Bone marrow (tissue), 2 donors: Measurements from ENCODE around the gene HEPN1.

Experiments used
- DNase-seq, 2 donors: peaks; one replicate each; lab custom pipeline; 2025; lab: John Stamatoyannopoulos, UW

Gene HEPN1

DNA sequence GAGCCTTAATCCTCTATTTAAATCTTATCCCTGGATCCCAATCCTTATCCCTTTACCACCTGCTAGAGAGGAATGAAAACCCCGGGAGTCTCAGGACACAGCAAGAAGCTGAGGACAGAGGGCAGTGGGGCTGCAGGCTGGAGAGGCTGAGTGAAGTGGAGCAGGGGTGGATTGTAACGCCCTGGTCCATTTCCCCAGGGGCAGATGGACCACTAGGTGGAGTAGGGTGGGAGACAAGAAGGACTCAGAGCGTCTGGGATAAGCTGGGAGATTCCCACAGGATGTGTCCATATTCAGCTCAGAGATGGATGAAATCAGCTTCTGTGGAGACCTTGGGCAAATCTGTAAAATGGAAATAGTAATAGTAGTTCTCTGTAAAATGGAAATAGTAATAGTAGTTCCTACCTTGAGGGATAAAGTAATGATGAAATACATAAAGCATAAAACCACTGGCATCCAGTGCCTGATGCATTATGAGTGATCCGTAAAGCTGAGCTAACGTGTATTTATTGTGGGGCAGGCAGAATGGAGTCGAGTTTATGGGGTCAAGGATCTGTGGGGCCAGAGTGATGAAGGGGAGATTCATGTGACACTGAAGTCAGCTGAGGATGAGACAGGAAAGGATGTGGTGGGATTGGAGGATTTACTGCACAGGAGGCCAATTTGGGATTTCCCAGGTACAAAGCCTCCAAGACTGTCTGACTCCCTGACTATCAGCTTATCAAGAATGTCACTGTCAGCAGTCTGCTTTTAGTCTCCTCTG lies 19.5 kb upstream of the HEPN1 start:
- DNase-seq: no peak

- no peak for DNase-seq
Measured at GRCh38 chr11:124900464-124900863, 18.6 kb upstream of the HEPN1 start.

- no peak for DNase-seq
Measured at GRCh38 chr11:124902616-124903015, 16.4 kb upstream of the HEPN1 start.

DNA sequence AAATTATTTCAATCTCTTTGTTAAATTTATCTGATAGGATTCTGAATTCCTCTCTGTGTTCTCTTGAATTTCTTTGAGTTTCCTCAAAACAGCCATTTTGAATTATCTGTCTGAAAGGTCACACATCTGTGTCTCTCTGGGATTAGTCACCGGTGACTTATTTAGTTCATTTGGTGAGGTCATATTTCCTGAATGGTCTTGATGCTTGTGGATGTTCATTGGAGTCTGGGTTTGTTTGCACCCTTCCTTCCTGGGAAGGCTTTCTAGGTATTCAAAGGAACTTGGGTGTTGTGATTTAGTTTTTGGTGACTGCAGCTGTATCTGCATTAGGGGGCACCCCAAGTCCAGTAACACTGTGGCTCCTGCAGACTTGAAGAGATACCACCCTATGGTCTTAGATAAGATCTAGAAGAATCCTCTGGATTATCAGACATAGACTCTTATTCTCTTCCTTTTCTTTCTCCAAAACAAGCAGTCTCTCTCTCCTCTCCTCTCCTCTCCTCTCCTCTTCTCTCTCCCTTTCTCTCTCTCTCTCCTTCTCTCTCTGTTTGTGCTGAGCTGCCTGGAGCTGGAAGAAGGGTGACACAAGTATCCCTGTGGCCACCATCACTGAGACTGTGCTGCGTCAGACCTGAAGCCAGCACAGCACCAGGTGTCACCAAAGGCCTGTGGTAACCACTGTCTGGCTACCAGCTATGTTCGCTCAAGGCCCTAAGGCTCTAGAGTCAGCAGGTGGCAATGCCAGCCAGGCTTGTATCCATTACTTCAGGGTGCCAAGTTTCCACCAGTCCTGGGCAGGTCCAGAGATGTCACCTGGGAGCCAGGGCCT lies 3.3 kb upstream of the HEPN1 start:
- DNase-seq: no peak

GRCh38 chr11:124916370-124916710 lies 2.7 kb upstream of the HEPN1 start:
- no peak for DNase-seq

DNA sequence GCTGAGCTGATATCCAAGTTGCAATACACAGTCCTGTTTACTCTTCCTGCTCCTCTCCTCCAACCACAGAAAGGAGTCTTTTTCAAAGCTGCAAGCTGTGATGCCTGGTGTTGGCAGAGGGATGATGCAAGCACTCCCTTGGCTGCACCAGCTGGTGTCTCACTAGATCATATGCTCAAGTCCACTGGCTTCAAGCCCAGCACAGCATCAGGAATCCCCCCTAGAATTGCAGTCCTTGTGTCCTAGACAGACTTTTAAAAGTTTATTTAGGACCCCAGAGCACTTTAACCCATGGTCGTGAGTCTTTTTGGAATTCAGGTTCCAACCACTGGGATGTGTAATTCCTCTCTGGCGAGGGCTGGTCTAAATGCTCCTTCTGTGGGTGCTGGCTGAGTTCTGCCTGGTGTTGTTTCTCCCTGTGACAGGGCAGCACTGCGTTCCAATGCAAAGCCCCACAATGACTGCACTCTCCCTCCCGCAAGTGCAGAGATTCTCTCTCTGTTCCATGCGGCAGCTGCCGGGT lies 1.9 kb upstream of the HEPN1 start:
- no peak for DNase-seq

- DNase-seq: no peak
Measured at GRCh38 chr11:124919898-124920297, 848 bp downstream of the HEPN1 start.

DNA sequence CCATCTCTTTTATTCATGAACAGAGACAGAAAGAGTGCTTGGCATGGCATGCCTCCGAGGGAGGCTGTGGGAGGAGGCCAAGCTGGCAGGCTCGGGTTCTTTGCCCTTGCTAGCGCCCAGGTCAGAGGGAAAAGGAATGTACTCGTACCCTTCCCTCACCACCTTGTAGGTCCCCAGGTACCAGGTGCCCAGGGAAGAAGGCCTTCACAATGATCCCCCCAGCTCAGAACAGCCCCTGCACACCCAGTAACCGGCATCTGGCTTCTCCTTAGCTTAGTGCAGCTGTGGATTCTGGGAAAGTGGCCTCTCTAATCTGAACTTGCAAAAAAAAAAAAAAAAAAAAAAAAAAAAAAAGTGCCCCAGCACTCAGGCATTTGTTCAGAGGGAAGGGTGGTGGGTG lies 1.3 kb downstream of the HEPN1 start:
- no peak for DNase-seq

DNA sequence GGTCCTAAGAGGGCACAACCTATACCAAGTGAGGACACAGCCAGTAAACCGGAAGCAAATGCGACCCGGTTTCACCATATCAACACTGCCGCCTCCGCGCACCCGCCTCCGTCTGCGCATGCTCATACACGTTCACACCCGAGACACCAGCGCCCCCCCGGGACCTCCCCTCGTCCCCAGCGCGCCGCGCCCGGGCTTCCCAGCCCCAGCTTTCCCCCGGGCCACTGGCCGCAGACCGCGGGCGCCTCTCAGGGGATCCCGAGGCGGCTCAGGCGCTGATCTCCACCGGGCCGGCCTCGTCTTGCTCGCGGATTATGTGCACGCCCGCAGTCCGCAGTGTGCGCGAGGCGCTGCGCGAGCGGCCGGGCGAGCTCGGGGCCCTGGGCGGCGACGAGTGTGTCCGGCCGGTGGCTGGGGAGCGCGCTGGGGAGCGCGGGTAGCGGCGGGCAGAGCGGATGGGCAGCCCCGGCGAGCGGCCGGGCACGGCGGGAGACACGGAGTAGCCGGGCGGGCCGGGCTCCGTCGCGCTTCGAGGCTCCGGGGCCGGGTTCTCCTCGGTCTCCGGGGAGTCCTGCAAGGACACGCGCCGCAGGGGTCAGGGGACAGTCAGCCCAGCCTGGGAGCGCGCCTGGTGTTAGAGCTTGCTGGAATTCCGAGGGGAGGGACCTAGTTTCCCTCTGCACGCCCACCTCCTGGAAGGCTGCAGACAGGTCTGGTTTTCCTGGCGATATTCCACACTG lies 2.0 kb downstream of the HEPN1 start:
- no peak for DNase-seq

DNA sequence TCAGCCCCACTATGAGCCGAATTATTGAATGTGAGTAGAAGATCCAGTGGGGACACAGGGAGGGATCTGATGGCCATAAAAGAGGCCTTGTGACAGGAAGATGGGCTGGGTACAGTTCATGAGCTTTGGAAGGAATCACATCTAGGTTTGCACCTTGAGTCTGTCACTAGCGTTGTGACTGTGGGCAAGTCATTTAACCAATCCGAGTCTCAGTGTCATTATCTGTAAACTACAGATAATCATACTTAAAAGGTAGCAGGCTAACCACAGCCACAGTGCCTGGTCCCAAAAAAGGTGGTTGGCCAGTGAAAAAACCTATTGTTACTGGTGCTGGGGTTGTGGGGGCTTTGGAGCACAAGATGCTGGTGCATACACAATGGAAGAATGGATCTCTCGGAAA lies 3.8 kb downstream of the HEPN1 start:
- no peak for DNase-seq

GRCh38 chr11:124923296-124923695 lies 4.2 kb downstream of the HEPN1 start:
- DNase-seq: no peak

DNA sequence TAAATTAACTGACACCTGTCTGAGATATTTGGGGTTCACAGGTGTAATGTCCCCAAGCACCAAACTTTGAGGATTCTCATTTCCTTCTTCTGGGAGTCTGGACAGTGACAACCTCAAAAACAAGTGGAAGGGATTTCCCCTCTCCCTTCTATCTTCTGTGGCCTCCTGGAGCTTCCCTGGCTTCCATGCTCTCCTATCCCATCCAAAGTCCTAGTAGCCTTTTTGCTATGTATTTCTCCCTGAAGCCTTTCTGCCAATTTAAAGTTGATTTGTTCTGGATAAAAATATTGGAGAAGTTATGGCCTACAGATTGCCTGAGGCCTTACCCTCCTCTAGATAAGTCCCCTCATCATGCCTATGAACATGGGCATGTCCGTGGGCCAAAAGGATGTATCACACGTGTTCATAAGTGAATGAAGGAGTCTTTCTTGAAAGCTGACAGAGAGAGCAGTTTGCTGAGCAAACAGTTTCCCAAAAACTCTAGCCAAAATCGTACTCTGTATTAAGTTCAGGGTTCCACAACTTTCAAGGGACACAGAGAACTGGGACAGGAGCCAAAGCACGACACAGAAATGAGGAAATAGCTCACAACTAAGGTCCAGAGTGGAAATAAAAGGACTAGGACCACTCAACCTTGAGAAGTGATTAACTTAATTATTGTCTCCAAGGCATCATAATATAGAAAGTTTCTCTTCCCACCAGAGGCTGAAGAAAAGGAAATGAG lies 10.1 kb downstream of the HEPN1 start:
- no peak for DNase-seq

- DNase-seq: no peak
Measured at GRCh38 chr11:124930799-124931198, 11.7 kb downstream of the HEPN1 start.

GRCh38 chr11:124934862-124935547 lies 16.0 kb downstream of the HEPN1 start:
- no peak for DNase-seq

DNA sequence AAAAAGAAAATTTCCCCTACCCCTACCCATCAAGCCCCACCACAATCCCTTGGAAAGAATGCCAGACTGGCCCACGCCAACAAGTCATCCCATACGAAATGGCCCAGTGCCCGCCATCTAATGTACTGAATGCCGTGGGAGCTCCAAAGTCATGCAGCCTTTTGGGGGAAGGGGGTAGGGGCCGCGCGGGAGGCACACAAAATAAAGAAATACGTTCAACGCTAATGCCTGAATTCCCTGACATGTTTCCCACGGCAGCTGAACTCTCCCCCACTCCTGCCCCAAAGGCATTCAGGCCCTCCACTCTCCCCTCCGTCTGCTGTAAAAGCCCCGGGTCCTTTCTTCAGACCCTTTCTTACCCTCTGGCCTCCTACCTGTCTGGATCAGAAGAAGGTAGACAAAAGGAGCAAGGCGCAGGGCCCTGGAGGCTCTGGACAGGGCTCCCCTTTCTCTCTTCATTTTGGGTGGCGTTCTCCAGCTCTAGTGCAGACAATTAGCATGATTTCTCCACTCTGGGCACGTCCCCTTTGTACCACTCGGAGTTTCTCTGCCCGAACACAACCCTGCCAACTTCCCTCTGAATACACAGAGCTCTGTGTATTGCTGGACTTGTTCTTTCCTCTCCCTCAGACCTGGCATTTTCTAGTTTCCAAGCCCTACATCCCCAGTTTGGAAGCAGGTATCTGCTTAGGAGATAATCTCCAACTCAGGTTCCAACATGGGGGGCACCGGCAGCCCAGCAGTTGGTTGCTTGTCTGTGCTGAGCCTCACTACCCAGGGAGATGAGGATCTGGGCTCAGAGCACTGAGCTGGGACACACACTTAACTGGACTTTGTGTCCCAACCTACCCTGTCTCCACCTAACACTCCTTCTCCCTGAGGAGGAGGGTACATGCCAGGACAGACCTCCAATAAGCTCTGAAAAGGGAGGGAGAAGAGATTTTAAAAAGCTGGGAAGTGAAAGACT lies 16.8 kb downstream of the HEPN1 start, which contains the start of gene HEPACAM:
Gene HEPACAM, minus strand, starts transcription at position 500 of the 967 bp plus-strand sequence. Its CDS starts 41 bp downstream, at position 459.
- no peak for DNase-seq

- DNase-seq: no peak
Measured at GRCh38 chr11:124937336-124937935, 18.4 kb downstream of the HEPN1 start.

- no peak for DNase-seq
Measured at GRCh38 chr11:124938206-124938765, 19.2 kb downstream of the HEPN1 start.

GRCh38 chr11:124938970-124939369 lies 19.9 kb downstream of the HEPN1 start:
- DNase-seq: no peak

DNA sequence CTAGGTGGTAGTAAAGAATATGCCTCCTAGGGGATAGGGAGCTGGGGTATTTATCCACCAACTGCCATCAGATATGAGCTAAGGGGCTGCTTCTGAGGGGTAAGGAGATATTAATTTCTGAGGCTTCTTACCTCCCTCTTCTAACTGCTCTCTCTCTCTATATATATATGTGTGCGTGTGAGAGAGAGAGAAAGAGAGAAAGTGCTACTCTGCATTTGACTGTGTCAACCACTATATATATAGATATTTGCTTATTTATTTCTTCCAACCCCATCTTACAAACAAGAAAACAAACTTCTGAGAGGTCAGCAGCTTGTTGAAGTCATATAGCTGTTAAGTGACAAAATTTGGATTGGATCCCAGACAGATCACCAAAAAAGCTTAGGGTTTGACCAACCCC lies 22.7 kb downstream of the HEPN1 start:
- no peak for DNase-seq
